HepG2 (cell line): ENCODE results near the gene ARFGAP1.

Source experiments
- FOSL2 ChIP-seq: sonication (generic); formaldehyde crosslinking; IDR thresholded peaks from 2 replicates; pipeline ENCODE4 v1.4.0; 2020; ENCODE audit warnings: missing genetic modification reagents
- KDM1A ChIP-seq: IDR thresholded peaks from 2 replicates; pipeline ENCODE4 v1.6.1; 2016; ENCODE audit warnings: missing compliant biosample characterization
- MYC ChIP-seq: sonication (generic); formaldehyde crosslinking; IDR thresholded peaks from 2 replicates; pipeline ENCODE4 v1.9.0; 2021; ENCODE audit warnings: missing genetic modification reagents, borderline replicate concordance
- POLR2AphosphoS5 ChIP-seq: IDR thresholded peaks from 2 replicates; pipeline ENCODE4 v1.6.1; 2012; ENCODE audit warnings: low read depth, low read length
- RAD21 ChIP-seq: fragments of 450-650 bp; formaldehyde crosslinking; IDR thresholded peaks from 2 replicates; pipeline ENCODE4 v1.5.0; 2020; ENCODE audit warnings: mild to moderate bottlenecking
- SMYD3 ChIP-seq: sonication (generic); formaldehyde crosslinking; IDR thresholded peaks from 2 replicates; pipeline ENCODE4 v1.8.1; 2023; ENCODE audit warnings: mild to moderate bottlenecking, missing genetic modification reagents
- SRF ChIP-seq: IDR thresholded peaks from 2 replicates; pipeline ENCODE4 v1.6.1; 2011; ENCODE audit warnings: mild to moderate bottlenecking, low read depth, low read length, moderate library complexity
- ZFX ChIP-seq: sonication (generic); formaldehyde crosslinking; IDR thresholded peaks from 2 replicates; pipeline ENCODE4 v1.4.0; 2020; ENCODE audit warnings: mild to moderate bottlenecking, low read depth, missing genetic modification reagents, moderate library complexity
- ZNF777 ChIP-seq: sonication (generic); formaldehyde crosslinking; IDR thresholded peaks from 2 replicates; pipeline ENCODE4 v1.4.0; 2020; ENCODE audit warnings: missing genetic modification reagents
- ZNF850 ChIP-seq: sonication (generic); formaldehyde crosslinking; conservative IDR thresholded peaks from 2 replicates; pipeline ENCODE4 v1.9.0; 2021; ENCODE audit warnings: mild to moderate bottlenecking, missing genetic modification reagents
- TF ChIP-seq, protein P1 (sequence below): sonication (generic); formaldehyde crosslinking; IDR thresholded peaks from 2 replicates; pipeline ENCODE4 v1.8.0; 2022; ENCODE audit warnings: mild to moderate bottlenecking, missing genetic modification reagents, moderate library complexity
- TF ChIP-seq, protein P2 (sequence below): sonication (generic); formaldehyde crosslinking; IDR thresholded peaks from 2 replicates; pipeline ENCODE4 v1.5.0; 2020; ENCODE audit warnings: mild to moderate bottlenecking, missing genetic modification reagents, moderate library complexity
- TF ChIP-seq, protein P3 (sequence below): IDR thresholded peaks from 2 replicates; pipeline ENCODE4 v1.6.1; 2016; ENCODE audit warnings: missing compliant biosample characterization, missing genetic modification reagents, borderline replicate concordance

DNA sequence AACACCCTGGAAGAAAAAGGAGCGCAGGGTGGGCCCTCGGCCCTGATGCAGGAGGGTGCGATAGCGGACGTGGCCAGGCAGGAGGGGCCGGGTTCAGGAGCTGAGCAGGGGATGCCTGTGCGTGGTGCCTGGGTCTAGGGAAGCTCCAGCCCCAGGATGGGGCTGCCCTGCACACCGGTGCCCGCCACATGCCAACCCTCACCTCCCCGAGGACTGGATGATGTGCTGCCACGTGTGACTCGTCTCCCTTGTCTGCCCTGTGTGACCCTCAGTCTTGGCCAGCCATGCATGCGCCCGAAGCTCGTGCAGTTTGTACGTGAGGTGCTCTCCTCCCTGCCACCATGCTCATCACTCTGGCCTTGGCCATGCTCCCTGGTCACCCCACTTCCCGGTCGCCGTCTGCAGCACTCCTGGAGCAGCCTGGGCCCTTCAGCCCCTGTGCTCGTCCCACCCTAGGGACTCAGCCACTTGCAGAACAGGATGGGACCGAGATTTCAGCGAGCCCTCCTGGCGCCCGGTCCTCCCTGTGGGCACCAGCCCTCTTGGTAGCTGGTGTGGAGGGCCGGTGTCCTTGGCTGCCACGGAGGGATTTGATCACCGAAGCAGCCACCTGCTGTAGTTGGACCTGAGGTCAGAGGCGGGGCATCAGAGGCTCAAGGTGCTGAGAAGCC, 16.1 kb downstream of the ARFGAP1 start:
- TF ChIP-seq ZNF777 (no peak), ZFX (no peak), RAD21 (CRISPR knock-in tag) (no peak), KDM1A (CRISPR knock-in tag) (no peak), SMYD3 (CRISPR knock-in tag) (no peak), MYC (peak; percentile 28; the same call in 1 of the 2 replicates), SRF (no peak), POLR2AphosphoS5 (no peak), ZNF850 (CRISPR knock-in tag) (no peak), FOSL2 (CRISPR knock-in tag) (no peak)
- TF ChIP-seq, protein P1, sequence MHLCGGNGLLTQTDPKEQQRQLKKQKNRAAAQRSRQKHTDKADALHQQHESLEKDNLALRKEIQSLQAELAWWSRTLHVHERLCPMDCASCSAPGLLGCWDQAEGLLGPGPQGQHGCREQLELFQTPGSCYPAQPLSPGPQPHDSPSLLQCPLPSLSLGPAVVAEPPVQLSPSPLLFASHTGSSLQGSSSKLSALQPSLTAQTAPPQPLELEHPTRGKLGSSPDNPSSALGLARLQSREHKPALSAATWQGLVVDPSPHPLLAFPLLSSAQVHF (CRISPR knock-in tag), result 0 out of 2 replicates have a peak, but pooled peaks have one; percentile 28
- TF ChIP-seq, protein P2, sequence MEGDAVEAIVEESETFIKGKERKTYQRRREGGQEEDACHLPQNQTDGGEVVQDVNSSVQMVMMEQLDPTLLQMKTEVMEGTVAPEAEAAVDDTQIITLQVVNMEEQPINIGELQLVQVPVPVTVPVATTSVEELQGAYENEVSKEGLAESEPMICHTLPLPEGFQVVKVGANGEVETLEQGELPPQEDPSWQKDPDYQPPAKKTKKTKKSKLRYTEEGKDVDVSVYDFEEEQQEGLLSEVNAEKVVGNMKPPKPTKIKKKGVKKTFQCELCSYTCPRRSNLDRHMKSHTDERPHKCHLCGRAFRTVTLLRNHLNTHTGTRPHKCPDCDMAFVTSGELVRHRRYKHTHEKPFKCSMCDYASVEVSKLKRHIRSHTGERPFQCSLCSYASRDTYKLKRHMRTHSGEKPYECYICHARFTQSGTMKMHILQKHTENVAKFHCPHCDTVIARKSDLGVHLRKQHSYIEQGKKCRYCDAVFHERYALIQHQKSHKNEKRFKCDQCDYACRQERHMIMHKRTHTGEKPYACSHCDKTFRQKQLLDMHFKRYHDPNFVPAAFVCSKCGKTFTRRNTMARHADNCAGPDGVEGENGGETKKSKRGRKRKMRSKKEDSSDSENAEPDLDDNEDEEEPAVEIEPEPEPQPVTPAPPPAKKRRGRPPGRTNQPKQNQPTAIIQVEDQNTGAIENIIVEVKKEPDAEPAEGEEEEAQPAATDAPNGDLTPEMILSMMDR, result no peak
- TF ChIP-seq, protein P3, sequence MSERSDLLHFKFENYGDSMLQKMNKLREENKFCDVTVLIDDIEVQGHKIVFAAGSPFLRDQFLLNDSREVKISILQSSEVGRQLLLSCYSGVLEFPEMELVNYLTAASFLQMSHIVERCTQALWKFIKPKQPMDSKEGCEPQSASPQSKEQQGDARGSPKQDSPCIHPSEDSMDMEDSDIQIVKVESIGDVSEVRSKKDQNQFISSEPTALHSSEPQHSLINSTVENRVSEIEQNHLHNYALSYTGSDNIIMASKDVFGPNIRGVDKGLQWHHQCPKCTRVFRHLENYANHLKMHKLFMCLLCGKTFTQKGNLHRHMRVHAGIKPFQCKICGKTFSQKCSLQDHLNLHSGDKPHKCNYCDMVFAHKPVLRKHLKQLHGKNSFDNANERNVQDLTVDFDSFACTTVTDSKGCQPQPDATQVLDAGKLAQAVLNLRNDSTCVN (CRISPR knock-in tag), result no peak
